Smooth muscle cell (in vitro differentiated cells): Measurements from ENCODE around the gene IFNK. TPM values are rescaled to one million over a fixed set of nuclear protein-coding genes. Genes with fewer than 3 reads are reported as not detected.
"Not testable (repeated sequence)": the region's sequence is repeated elsewhere in the genome, so short reads cannot be mapped to it uniquely, and the experiment has no call there.

Experiments
- DNase-seq: peaks from one replicate; lab custom pipeline; 2025; ENCODE audit not compliant: unreplicated experiment; lab: John Stamatoyannopoulos, UW
- H2AFZ ChIP-seq: fragments of 200-600 bp; sonication (generic); 2 replicates; pipeline ENCODE4 v1.6.0; 2016; ENCODE audit warnings: antibody characterized with exemption, low read depth, mild to moderate bottlenecking
- H3F3A ChIP-seq: fragments of 200-600 bp; sonication (generic); 2 replicates; pipeline ENCODE4 v1.6.0; 2017; ENCODE audit warnings: antibody characterized with exemption, low read depth
- H3K27ac ChIP-seq: fragments of 200-600 bp; sonication (generic); 2 replicates; pipeline ENCODE4 v1.5.1; 2016; ENCODE audit warnings: low read depth, mild to moderate bottlenecking
- H3K27me3 ChIP-seq: fragments of 200-600 bp; sonication (generic); 2 replicates; pipeline ENCODE4 v1.6.1; 2016; ENCODE audit warnings: low read depth, mild to moderate bottlenecking
- H3K36me3 ChIP-seq: fragments of 200-600 bp; sonication (generic); 2 replicates; pipeline ENCODE4 v1.5.1; 2016; ENCODE audit warnings: low read depth
- H3K4me1 ChIP-seq: fragments of 200-600 bp; sonication (generic); 2 replicates; pipeline ENCODE4 v1.5.1; 2016; ENCODE audit warnings: low read depth
- H3K4me2 ChIP-seq: fragments of 200-600 bp; sonication (generic); 2 replicates; pipeline ENCODE4 v1.6.0; 2016; ENCODE audit warnings: mild to moderate bottlenecking
- H3K4me3 ChIP-seq: fragments of 200-600 bp; sonication (generic); 2 replicates; pipeline ENCODE4 v1.5.1; 2016; ENCODE audit warnings: mild to moderate bottlenecking
- H3K79me2 ChIP-seq: fragments of 200-600 bp; sonication (generic); 2 replicates; pipeline ENCODE4 v1.6.0; 2016; ENCODE audit warnings: low read depth, mild to moderate bottlenecking
- H3K9ac ChIP-seq: fragments of 200-600 bp; sonication (generic); 2 replicates; pipeline ENCODE4 v1.6.0; 2016; ENCODE audit warnings: low read depth
- H3K9me3 ChIP-seq: fragments of 200-600 bp; sonication (generic); replicated peaks from 2 replicates; pipeline ENCODE4 v1.5.1; 2016; ENCODE audit warnings: low read depth
- H4K20me1 ChIP-seq: fragments of 200-600 bp; sonication (generic); 2 replicates; pipeline ENCODE4 v1.6.0; 2016; ENCODE audit warnings: low read depth
- WGBS: methylation state at CpG from one replicate; pipeline ENCODE4 v1.1.7; 2016; ENCODE audit warnings: low lambda C conversion rate; 5-methylcytosine and 5-hydroxymethylcytosine counted together
- polyA plus RNA-seq: library from polyadenylated mRNA; unstranded; fragments of >200 nt; fragmentation: Nextera tagmentation; extraction: Ambion mirVana; gene quantifications from 2 replicates; pipeline ENCODE4 v1.2.1, GENCODE V29; 2016
- total RNA-seq: library from RNA; depleted of rRNA; stranded (reverse); fragments of >200 nt; gene quantifications from 2 replicates; pipeline ENCODE4 v1.2.3, GENCODE V29; 2014
- TF ChIP-seq, protein P1 (sequence below): fragments of 200-600 bp; sonication (generic); IDR thresholded peaks from 2 replicates; pipeline ENCODE4 v1.5.1; 2017; ENCODE audit warnings: borderline replicate concordance, mild to moderate bottlenecking, antibody characterized with exemption; ENCODE audit not compliant: insufficient read depth, poor library complexity, severe bottlenecking

IFNK gene
- total and polyA plus RNA-seq, 2 experiments from 2014 or later, result not detected

DNA sequence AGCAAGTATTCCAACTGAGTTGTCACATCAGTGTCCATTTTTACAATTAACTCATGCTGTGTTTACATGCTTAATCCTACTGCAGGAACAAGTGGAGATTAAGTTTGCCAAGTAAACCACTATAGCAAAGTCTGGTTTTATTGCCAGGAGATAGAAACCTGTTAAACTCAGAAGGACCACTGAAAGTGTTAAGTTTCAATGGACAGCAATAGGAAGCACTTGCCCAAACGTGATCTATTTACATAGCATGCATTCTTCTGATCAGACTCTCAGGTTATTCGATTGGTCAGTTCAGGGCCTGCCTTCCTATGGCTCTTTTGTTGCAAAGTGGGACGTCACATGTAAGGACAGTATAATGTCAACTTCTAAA, 28.0 kb upstream of the IFNK start:
- no peaks in the 10 kb centered on the region for H3K79me2 ChIP-seq
- no peak overlapping the region for H3K4me2 ChIP-seq
- H4K20me1 ChIP-seq, result no peaks in the 10 kb centered on the region
- no peaks in the 10 kb centered on the region for H3K27me3 ChIP-seq
- no peak overlapping the region for H3K4me3 ChIP-seq
- H2AFZ ChIP-seq, result no peak overlapping the region
- H3K4me1 ChIP-seq, result peaks cover 40% of the 10 kb centered on the region
- TF ChIP-seq, protein P1, sequence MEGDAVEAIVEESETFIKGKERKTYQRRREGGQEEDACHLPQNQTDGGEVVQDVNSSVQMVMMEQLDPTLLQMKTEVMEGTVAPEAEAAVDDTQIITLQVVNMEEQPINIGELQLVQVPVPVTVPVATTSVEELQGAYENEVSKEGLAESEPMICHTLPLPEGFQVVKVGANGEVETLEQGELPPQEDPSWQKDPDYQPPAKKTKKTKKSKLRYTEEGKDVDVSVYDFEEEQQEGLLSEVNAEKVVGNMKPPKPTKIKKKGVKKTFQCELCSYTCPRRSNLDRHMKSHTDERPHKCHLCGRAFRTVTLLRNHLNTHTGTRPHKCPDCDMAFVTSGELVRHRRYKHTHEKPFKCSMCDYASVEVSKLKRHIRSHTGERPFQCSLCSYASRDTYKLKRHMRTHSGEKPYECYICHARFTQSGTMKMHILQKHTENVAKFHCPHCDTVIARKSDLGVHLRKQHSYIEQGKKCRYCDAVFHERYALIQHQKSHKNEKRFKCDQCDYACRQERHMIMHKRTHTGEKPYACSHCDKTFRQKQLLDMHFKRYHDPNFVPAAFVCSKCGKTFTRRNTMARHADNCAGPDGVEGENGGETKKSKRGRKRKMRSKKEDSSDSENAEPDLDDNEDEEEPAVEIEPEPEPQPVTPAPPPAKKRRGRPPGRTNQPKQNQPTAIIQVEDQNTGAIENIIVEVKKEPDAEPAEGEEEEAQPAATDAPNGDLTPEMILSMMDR, result no peak
- H3K9me3 ChIP-seq, result no peaks in the 10 kb centered on the region
- no peak overlapping the region for H3K27ac ChIP-seq
- no peaks in the 10 kb centered on the region for H3K36me3 ChIP-seq
- no peaks in the 10 kb centered on the region for H3F3A ChIP-seq
- no peak overlapping the region for H3K9ac ChIP-seq
- 50% methylated on average over 3 of the region's 3 CpGs for WGBS
- DNase-seq, result no peak

DNA sequence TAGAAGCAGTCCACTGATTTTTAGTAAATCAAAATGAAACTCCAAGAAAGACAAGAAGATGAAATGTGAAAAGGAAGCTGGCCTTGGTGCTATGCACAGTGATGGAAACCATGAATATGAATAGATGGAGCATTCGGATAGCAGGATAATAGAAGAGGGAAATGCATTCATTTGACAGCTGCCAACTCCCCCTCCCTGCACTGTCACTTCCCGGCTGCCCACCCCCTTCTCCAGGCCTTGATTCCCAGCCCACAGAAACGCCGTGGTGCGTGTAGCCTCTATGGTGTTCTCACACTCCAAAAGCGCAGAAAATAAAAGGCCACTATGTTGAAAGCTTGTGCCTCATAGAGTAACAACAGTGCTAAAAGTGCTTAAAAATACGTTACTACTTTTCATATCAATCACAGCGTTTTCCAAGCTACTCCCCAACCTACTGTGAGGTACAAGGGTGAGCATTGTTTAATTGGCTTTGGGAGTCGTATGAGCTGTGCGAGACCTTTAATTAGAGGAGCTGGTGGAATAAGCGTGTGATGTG, 26.1 kb upstream of the IFNK start:
- Histone ChIP-seq H3K4me2 (no peak overlapping the region), H3F3A (no peaks in the 10 kb centered on the region), H2AFZ (no peak overlapping the region), H3K79me2 (no peaks in the 10 kb centered on the region), H3K27me3 (no peaks in the 10 kb centered on the region), H3K4me3 (no peak overlapping the region), H3K4me1 (peaks cover 53% of the 10 kb centered on the region), H3K27ac (no peak overlapping the region), H3K36me3 (no peaks in the 10 kb centered on the region), H4K20me1 (no peaks in the 10 kb centered on the region), H3K9me3 (no peaks in the 10 kb centered on the region), H3K9ac (no peak overlapping the region)
- DNase-seq, result no peak
- TF ChIP-seq, protein P1, result no peak
- WGBS, result 72% methylated on average over 11 of the region's 11 CpGs

DNA sequence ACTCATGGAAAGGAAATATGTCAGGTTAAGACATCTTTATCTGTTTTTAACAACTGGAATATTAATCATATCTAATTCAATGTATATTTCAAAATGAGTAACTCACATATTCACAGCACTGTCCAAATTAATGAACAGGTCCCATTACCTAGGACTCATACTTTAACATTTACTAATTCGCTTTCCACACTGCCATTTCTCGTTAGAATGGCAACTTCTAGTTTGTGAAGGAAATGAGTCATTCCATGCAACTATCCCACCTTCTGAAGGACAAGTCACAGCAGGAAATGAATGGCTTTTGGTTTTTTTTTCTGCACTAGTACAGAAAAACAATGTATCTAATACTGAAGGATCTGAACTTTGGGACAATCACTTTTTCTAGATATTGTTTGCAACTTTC, 24.6 kb upstream of the IFNK start:
- Histone ChIP-seq H3K4me2 (peak overlapping the region; percentile 40), H3K27ac (peak overlapping the region; percentile 72), H3K9me3 (no peaks in the 10 kb centered on the region), H3K36me3 (no peaks in the 10 kb centered on the region), H3K4me3 (no peak overlapping the region), H4K20me1 (no peaks in the 10 kb centered on the region), H3K27me3 (no peaks in the 10 kb centered on the region), H3F3A (no peaks in the 10 kb centered on the region), H2AFZ (no peak overlapping the region), H3K79me2 (no peaks in the 10 kb centered on the region), H3K4me1 (peaks cover 57% of the 10 kb centered on the region), H3K9ac (no peak overlapping the region)
- DNase-seq, result no peak
- 9% methylated on average over 2 of the region's 2 CpGs for WGBS
- TF ChIP-seq, protein P1, result no peak

DNA sequence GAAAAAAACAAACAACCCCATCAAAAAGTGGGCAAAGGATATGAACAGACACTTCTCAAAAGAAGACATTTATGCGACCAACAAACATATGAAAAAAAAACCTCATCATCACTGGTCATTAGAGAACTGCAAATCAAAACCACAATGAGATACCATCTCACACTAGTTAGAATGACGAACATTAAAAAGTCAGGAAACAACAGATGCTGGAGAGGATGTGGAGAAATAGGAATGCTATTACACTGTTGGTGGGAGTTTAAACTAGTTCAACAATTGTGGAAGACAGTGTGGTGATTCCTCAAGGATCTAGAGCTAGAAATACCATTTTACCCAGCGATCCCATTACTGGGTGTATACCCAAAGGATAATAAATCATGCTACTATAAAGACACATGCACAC, 23.2 kb upstream of the IFNK start:
- not testable (repeated sequence) for H3K4me3 ChIP-seq, H3K4me2 ChIP-seq, H3K27me3 ChIP-seq, H3K9ac ChIP-seq, DNase-seq, H3F3A ChIP-seq, H2AFZ ChIP-seq, H3K36me3 ChIP-seq, H3K9me3 ChIP-seq, H3K79me2 ChIP-seq, H4K20me1 ChIP-seq, H3K27ac ChIP-seq
- peaks cover 57% of the 10 kb centered on the region for H3K4me1 ChIP-seq
- WGBS, result 85% methylated on average over 3 of the region's 3 CpGs
